ENCODE measurements around the gene OR52N5.

DNA sequence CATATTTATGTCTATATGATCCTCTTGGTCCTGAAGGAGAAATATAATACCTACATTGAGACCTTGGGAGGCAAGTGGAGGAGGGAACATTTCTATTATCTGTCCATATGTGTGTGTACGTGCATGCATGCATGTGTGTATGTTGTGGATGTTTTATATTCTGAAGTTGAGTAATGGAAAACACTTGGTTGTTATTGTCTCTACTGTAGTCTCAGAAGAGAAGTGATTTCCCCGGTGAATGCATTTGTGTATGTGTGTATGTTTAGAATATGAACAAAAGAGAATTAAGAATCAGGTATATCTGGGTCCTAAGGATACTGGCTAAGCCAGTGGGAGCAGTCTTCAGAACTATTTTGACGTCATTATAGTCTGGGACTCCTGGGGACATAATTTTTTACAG lies 8.0 kb upstream of the OR52N5 start, which contains the start of gene OR52N1:
- TF ChIP-seq POLR2A (IDR thresholded peaks at IDR 0.05; ENCODE audit: low read length): no peak
- TF ChIP-seq GATA1 (IDR thresholded peaks at IDR 0.05; ENCODE audit: low read depth, low read length): no peak

Data from erythroblast (primary cell).